SU-DHL-6 (cell line): ENCODE results near the gene SLC4A2.

ENCODE experiments used
- H2AFZ ChIP-seq: fragments of 200-600 bp; sonication (generic); 2 replicates; pipeline ENCODE4 v1.6.1; 2014; ENCODE audit warnings: low read depth, mild to moderate bottlenecking, moderate library complexity, mixed read lengths, antibody characterized with exemption, low read length; ENCODE audit not compliant: severe bottlenecking
- H3F3A ChIP-seq: fragments of 200-600 bp; shearing (Covaris generic); 2 replicates; pipeline ENCODE4 v1.6.0; 2016; ENCODE audit warnings: antibody characterized with exemption, mild to moderate bottlenecking; ENCODE audit not compliant: insufficient read depth
- H3K27ac ChIP-seq: fragments of 200-600 bp; sonication (generic); 2 replicates; pipeline ENCODE4 v1.5.1; 2016; ENCODE audit warnings: low read depth, mild to moderate bottlenecking, low read length, moderate library complexity, mixed read lengths
- H3K27me3 ChIP-seq: fragments of 200-600 bp; sonication (generic), shearing (Covaris generic); 2 replicates; pipeline ENCODE4 v1.6.0; 2014; ENCODE audit warnings: mild to moderate bottlenecking, low read length
- H3K36me3 ChIP-seq: fragments of 200-600 bp; sonication (generic); 2 replicates; pipeline ENCODE4 v1.6.1; 2014; ENCODE audit warnings: mild to moderate bottlenecking, low read length, mixed read lengths
- H3K4me2 ChIP-seq: fragments of 300-600, 200-600 bp; shearing (Covaris generic), sonication (generic); 2 replicates; pipeline ENCODE4 v1.6.0; 2014; ENCODE audit warnings: low read length, low read depth, mild to moderate bottlenecking; ENCODE audit not compliant: poor library complexity, severe bottlenecking
- H3K4me3 ChIP-seq: fragments of 200-600 bp; sonication (generic); 2 replicates; pipeline ENCODE4 v1.5.1; 2014; ENCODE audit warnings: antibody characterized with exemption, low read length, mild to moderate bottlenecking, mixed read lengths; ENCODE audit not compliant: insufficient read depth, poor library complexity, severe bottlenecking
- H3K79me2 ChIP-seq: fragments of 200-600 bp; sonication (generic); 2 replicates; pipeline ENCODE4 v1.6.1; 2014; ENCODE audit warnings: mild to moderate bottlenecking, low read length, moderate library complexity; ENCODE audit not compliant: insufficient read depth
- H3K9ac ChIP-seq: fragments of 200-600 bp; sonication (generic); 2 replicates; pipeline ENCODE4 v1.7.0; 2014; ENCODE audit warnings: mild to moderate bottlenecking, low read length
- H3K9me2 ChIP-seq: fragments of 200-600 bp; sonication (generic); replicated peaks from 2 replicates; pipeline ENCODE4 v1.6.1; 2014; ENCODE audit warnings: low read length; ENCODE audit not compliant: insufficient read depth
- H3K9me3 ChIP-seq: fragments of 200-600 bp; sonication (generic); 2 replicates; pipeline ENCODE4 v1.6.1; 2014; ENCODE audit warnings: low read length, mixed read lengths; ENCODE audit not compliant: insufficient read depth
- H4K20me1 ChIP-seq: fragments of 200-600 bp; sonication (generic); 2 replicates; pipeline ENCODE4 v1.6.1; 2014; ENCODE audit warnings: low read depth, mild to moderate bottlenecking, antibody characterized with exemption, low read length, moderate library complexity, mixed read lengths
- EZH2phosphoT487 ChIP-seq: fragments of 200-600 bp; sonication (generic), shearing (Covaris generic); conservative IDR thresholded peaks from 2 replicates; pipeline ENCODE4 v1.6.1; 2018; ENCODE audit warnings: mild to moderate bottlenecking, antibody characterized with exemption, low read length, moderate library complexity, mixed read lengths
- TF ChIP-seq, protein P1 (sequence below): fragments of 200-600 bp; sonication (generic); IDR thresholded peaks from one replicate; pipeline ENCODE4 v1.5.1; 2017; ENCODE audit warnings: antibody characterized with exemption, mild to moderate bottlenecking, low read length, moderate library complexity; ENCODE audit not compliant: insufficient read depth, poor library complexity, severe bottlenecking

Gene SLC4A2

DNA sequence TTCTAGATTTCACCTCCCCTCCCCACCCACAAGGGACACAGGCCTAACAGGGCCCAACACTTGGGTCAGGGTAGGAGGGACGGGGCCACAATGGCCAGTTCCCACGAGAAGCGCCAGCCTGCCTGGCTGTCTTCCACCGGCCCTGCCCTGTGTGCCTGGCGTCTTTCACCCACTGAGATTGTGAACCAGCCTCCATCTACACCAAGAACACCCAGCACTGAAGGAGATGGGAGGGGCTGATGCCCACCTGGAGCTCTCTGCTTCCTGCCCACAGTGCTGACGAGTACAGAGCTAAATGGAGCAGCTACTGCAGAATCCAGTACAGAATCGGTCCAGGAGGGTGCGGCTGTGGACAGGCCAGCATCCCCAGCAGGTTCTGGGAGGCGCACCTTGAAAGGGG is 13.4 kb upstream of the SLC4A2 start:
- Histone ChIP-seq H4K20me1 (no peaks in the 10 kb centered on the region), H3K4me3 (no peak overlapping the region), H3K9me3 (no peaks in the 10 kb centered on the region), H3K27ac (no peak overlapping the region), H3K27me3 (no peaks in the 10 kb centered on the region), H3K79me2 (no peaks in the 10 kb centered on the region), H3F3A (no peaks in the 10 kb centered on the region), H2AFZ (no peak overlapping the region), H3K36me3 (no peaks in the 10 kb centered on the region), H3K9me2 (no peaks in the 10 kb centered on the region), H3K9ac (no peak overlapping the region), H3K4me2 (no peak overlapping the region)
- TF ChIP-seq, protein P1, sequence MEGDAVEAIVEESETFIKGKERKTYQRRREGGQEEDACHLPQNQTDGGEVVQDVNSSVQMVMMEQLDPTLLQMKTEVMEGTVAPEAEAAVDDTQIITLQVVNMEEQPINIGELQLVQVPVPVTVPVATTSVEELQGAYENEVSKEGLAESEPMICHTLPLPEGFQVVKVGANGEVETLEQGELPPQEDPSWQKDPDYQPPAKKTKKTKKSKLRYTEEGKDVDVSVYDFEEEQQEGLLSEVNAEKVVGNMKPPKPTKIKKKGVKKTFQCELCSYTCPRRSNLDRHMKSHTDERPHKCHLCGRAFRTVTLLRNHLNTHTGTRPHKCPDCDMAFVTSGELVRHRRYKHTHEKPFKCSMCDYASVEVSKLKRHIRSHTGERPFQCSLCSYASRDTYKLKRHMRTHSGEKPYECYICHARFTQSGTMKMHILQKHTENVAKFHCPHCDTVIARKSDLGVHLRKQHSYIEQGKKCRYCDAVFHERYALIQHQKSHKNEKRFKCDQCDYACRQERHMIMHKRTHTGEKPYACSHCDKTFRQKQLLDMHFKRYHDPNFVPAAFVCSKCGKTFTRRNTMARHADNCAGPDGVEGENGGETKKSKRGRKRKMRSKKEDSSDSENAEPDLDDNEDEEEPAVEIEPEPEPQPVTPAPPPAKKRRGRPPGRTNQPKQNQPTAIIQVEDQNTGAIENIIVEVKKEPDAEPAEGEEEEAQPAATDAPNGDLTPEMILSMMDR = no peak
- TF ChIP-seq EZH2phosphoT487 = no peak

DNA sequence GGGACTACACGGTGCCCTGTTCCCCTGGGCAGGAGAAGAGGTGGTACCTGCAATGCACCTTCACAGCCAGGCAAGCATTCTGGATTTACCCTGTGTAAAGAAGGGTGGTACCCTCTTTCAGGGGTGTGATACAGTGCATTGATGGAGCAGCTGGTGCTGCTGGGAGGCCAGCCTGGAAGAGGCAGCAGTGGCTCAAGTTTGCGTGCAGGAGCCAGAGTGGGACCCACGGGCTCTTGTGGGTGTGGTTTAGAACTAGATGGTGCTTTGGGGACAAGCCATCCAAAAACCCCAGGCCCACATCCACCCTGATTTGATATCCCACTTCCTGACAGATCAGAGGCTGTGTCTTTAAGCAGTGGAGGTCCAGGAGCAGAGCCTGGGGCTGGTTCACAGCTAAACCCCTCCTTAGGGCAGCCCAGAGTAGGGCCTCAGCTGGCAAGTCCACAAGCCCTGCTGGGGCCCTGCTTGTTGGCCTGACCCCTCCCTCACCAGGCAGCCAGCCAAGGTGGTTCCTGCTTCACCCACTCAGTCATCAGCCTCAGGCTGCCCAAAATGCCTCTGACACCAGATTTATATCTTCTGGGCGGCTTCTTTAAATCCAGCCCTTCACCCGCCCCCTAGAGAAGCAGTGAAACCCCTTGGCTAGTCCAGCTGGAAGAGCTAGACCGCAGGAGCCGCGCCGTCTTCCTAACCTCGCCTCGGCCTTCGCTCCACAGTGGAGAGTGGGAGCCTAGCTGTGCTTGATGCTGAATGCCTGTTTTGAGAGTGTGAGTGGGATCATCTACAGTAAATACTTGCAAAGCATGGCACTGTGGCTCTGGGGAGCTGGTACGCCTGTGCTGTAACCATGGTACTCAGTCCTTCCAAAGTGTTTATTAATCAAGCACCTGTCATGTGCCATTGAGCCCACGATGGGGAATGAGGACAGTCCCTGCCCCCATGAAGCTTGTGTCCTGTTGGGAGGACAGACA is 12.5 kb upstream of the SLC4A2 start:
- Histone ChIP-seq H2AFZ (no peak overlapping the region), H3K36me3 (no peaks in the 10 kb centered on the region), H3K79me2 (no peaks in the 10 kb centered on the region), H3K4me2 (no peak overlapping the region), H3K9me2 (no peaks in the 10 kb centered on the region), H3K9ac (no peak overlapping the region), H3F3A (no peaks in the 10 kb centered on the region), H3K9me3 (no peaks in the 10 kb centered on the region), H3K4me3 (no peak overlapping the region), H3K27ac (no peak overlapping the region), H3K27me3 (no peaks in the 10 kb centered on the region), H4K20me1 (no peaks in the 10 kb centered on the region)
- TF ChIP-seq, protein P1 = no peak
- no peak for TF ChIP-seq EZH2phosphoT487

DNA sequence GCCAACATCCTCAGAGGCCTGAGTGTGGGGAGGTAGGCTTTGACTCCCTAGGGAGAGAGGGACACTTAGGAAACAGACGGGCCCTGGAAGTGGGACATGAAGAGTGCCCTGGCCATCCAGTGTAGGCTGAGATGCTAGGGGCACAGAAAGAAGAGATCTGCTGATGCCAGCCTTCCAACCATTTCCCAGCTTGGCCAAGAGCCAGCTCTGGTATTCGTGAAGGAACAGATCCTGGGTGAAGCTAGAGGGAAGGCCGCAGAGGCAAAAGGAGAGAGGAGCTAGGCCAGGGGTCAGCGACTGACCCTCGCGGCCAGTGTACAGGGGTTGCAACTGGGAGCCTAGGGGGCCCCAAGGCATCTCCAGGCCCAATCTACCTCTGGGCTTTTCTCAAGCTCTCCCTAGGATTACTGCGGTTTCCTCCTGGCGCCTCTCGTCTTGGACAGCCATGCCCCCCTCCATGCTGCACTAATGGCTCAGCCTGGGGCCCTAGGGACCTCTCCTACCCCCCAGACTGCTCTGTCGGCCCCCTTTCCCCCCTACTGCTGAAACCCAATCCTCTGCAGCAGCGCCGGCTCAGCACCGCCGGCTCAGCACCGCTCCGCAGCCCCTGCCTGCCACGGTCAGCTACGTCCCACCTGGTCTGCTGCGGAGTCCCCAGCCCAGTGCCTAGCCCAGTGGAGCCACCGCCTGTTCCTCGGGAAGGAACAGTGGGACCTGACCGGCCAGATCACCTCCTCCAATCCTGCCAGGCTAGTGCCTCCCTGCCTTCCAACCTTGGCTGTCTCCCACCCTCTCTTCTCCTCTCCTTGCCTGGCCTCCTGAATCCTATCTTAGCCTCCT is 11.2 kb upstream of the SLC4A2 start, which contains the start of gene ASIC3:
TSS of gene ASIC3 (plus strand) at position 556 of the 840 bp plus-strand sequence. CDS start 355 bp downstream, outside the sequence.
- Histone ChIP-seq H3K27ac (no peak within 1 kb of the TSS), H2AFZ (no peak within 1 kb of the TSS), H3K4me3 (no peak within 1 kb of the TSS), H3K9me3 (no peaks in the 10 kb centered on the region), H3K36me3 (no peaks in the 10 kb centered on the region), H4K20me1 (no peaks in the 10 kb centered on the region), H3K79me2 (no peaks in the 10 kb centered on the region), H3K4me2 (no peak within 1 kb of the TSS), H3K27me3 (no peaks in the 10 kb centered on the region), H3K9me2 (no peaks in the 10 kb centered on the region), H3K9ac (no peak within 1 kb of the TSS), H3F3A (no peaks in the 10 kb centered on the region)
- TF ChIP-seq, protein P1 = no peak
- no peak for TF ChIP-seq EZH2phosphoT487
